Stomach (tissue), 9 donors: Measurements from ENCODE around the gene TUBGCP2. TPM values are rescaled to one million over a fixed set of nuclear protein-coding genes. Genes with fewer than 3 reads are reported as not detected.

ENCODE experiments used
- DNase-seq, 2 donors: peaks; one replicate each; pipeline versions ENCODE4 v3.0.0 to v3.0.0-alpha.2; 2013 to 2019
- H3K27ac ChIP-seq, 5 donors: fragments of 200-600 bp in 4 of 5; sonication (generic) in 4 of 5; one replicate each; pipeline ENCODE4 v1.5.1; 2013 to 2019; ENCODE audit warnings: mild to moderate bottlenecking in 1 of 5, moderate library complexity in 1 of 5
- H3K27me3 ChIP-seq, 3 donors: fragments of 200-600 bp; sonication (generic); one replicate each; pipeline ENCODE4 v1.5.1; 2017 to 2019; ENCODE audit warnings: mixed run types in 1 of 3
- H3K36me3 ChIP-seq, 4 donors: fragments of 200-600 bp; sonication (generic); 1 replicate in 3 of 4; 2 replicates in 1 of 4; pipeline ENCODE4 v1.5.1; 2016 to 2019
- H3K4me1 ChIP-seq, 4 donors: fragments of 200-600 bp; sonication (generic); one replicate each; pipeline ENCODE4 v1.5.1; 2016 to 2019
- H3K4me3 ChIP-seq, 4 donors: fragments of 200-600 bp; sonication (generic) in 3 of 4; one replicate each; pipeline ENCODE4 v1.5.1; 2016 to 2019; ENCODE audit warnings: mild to moderate bottlenecking in 1 of 4
- H3K9me3 ChIP-seq, 4 donors: fragments of 200-600 bp; sonication (generic); one replicate each; pipeline ENCODE4 v1.5.1; 2016 to 2019
- EP300 ChIP-seq: sonication (generic); formaldehyde crosslinking; IDR thresholded peaks from one replicate; pipeline ENCODE4 v1.6.1; 2017; ENCODE audit warnings: antibody characterized with exemption
- POLR2A ChIP-seq, 4 donors: fragments of 450-650 bp; IDR thresholded peaks; one replicate each; pipeline ENCODE4 v1.6.1; 2016; ENCODE audit warnings: antibody characterized with exemption in 4 of 4, control low read depth in 2 of 4, mild to moderate bottlenecking in 1 of 4, moderate library complexity in 1 of 4
- POLR2AphosphoS5 ChIP-seq, 3 donors: sonication (generic); formaldehyde crosslinking; IDR thresholded peaks; one replicate each; pipeline ENCODE4 v1.6.1; 2016; ENCODE audit warnings: antibody characterized with exemption in 3 of 3
- WGBS, 5 donors: extraction: QIAGEN DNeasy Blood & Tissue Kit in 3 of 5; methylation state at CpG; one replicate each; pipeline versions ENCODE4 v1.1.5 to v1.1.7; 2013 to 2018; 5-methylcytosine and 5-hydroxymethylcytosine counted together
- intact Hi-C: fragments of 100-400 bp; cut with DNase I; formaldehyde crosslinking; loops from one replicate; pipeline ENCODE4 v1.15.1; 2023; ENCODE audit warnings: low total_unique reads
- polyA plus RNA-seq, 3 donors: library from polyadenylated mRNA; stranded (reverse); fragments of 200-250 nt; gene quantifications; one replicate each; pipeline ENCODE4 v1.2.3, GENCODE V29; 2013
- total RNA-seq, 5 donors: library from RNA; depleted of rRNA; stranded (reverse); fragments of >200 nt; gene quantifications; one replicate each; pipeline versions ENCODE4 v1.1.0 to v1.2.3, GENCODE V29; 2014 to 2016
- TF ChIP-seq, protein P1 (sequence below), 7 experiments: fragments of 450-650 bp in 4 of 7; fragments of 200-600 bp in 3 of 7; sonication (generic) in 3 of 7; IDR thresholded peaks; one replicate each; pipeline ENCODE4 v1.5.1; 2016 to 2019; ENCODE audit warnings: antibody characterized with exemption in 7 of 7, control low read depth in 2 of 7, mild to moderate bottlenecking in 1 of 7
- donor health status: healthy with polysubstance abuse.
- donor health status: Bipolar disorder and iron deficiency.
- donor health status: healthy.

The TUBGCP2 gene
- total and polyA plus RNA-seq, 8 donors: 18.3 to 117 (median 47.6) TPM

DNA sequence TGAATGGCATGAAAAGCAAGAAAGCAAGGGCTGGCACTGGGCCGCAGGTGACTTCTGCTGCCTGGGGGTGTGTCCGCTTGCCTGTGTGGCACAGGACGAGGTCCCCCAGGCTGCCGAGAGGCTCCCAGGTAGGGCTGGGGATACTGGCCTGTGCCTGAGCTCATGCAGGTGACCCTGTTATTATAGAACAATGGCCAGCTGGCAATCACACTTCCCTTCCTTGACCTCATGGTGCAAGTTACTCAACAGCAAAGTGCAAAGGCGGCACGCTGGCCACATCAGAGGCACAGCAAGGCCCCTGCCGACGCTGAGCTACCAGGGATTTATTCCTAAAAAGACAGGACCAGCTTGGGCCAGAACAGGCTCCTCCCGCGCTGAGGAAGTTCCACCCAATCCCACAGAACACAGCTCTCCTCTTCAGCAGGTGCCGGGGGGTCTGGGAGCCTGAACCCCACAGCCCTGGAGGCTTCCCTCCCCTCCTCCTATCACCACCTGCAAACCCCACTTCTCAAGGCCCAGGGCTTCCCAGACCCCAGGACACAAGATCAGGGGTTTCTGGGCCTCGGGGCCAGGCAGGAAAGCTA is 30.6 kb downstream of the TUBGCP2 start:
- DNase-seq: peak; percentile 56 to 69
- peak overlapping the region in 1 of 4 donors; percentile 13 for H3K4me3 ChIP-seq
- TF ChIP-seq EP300 (no peak), POLR2A (IDR thresholded peaks at IDR 0.05) (no peak), POLR2AphosphoS5 (IDR thresholded peaks at IDR 0.05) (no peak)
- TF ChIP-seq, protein P1, sequence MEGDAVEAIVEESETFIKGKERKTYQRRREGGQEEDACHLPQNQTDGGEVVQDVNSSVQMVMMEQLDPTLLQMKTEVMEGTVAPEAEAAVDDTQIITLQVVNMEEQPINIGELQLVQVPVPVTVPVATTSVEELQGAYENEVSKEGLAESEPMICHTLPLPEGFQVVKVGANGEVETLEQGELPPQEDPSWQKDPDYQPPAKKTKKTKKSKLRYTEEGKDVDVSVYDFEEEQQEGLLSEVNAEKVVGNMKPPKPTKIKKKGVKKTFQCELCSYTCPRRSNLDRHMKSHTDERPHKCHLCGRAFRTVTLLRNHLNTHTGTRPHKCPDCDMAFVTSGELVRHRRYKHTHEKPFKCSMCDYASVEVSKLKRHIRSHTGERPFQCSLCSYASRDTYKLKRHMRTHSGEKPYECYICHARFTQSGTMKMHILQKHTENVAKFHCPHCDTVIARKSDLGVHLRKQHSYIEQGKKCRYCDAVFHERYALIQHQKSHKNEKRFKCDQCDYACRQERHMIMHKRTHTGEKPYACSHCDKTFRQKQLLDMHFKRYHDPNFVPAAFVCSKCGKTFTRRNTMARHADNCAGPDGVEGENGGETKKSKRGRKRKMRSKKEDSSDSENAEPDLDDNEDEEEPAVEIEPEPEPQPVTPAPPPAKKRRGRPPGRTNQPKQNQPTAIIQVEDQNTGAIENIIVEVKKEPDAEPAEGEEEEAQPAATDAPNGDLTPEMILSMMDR (IDR thresholded peaks at IDR 0.05): no peak
- peaks cover 25 to 57% (median 47%) of the 10 kb centered on the region in 4 donors for H3K36me3 ChIP-seq
- intact Hi-C loops: no loop called here
- no peaks in the 10 kb centered on the region for H3K9me3 ChIP-seq
- peak overlapping the region; percentile 33 to 86 (median 72) for H3K27ac ChIP-seq
- WGBS, 5 donors: 21 to 50% (median 37%) methylated on average over 11 to 12 of the region's 12 CpGs
- H3K4me1 ChIP-seq: peaks cover 46 to 73% (median 54%) of the 10 kb centered on the region in 4 donors
- peaks cover 0 to 42% (median 13%) of the 10 kb centered on the region in 3 donors for H3K27me3 ChIP-seq

GRCh38 chr10:133277277-133277992 is 31.2 kb downstream of the TUBGCP2 start:
- H3K36me3 ChIP-seq: peaks cover 19 to 57% (median 46%) of the 10 kb centered on the region in 4 donors
- 54 to 72% (median 66%) methylated on average over 9 to 25 of the region's 25 CpGs for WGBS, 5 donors
- peak overlapping the region; percentile 33 to 86 (median 72) for H3K27ac ChIP-seq
- no peak for TF ChIP-seq POLR2A (IDR thresholded peaks at IDR 0.05)
- no peak for TF ChIP-seq EP300
- TF ChIP-seq, protein P1 (IDR thresholded peaks at IDR 0.05): no peak
- TF ChIP-seq POLR2AphosphoS5 (IDR thresholded peaks at IDR 0.05): no peak
- H3K9me3 ChIP-seq: no peaks in the 10 kb centered on the region
- H3K4me3 ChIP-seq: no peak overlapping the region
- peaks cover 46 to 73% (median 54%) of the 10 kb centered on the region in 4 donors for H3K4me1 ChIP-seq
- intact Hi-C loops: no loop called here
- no peak for DNase-seq
- H3K27me3 ChIP-seq: peaks cover 0 to 42% (median 13%) of the 10 kb centered on the region in 3 donors

- intact Hi-C loops: no loop called here
- TF ChIP-seq POLR2AphosphoS5 (IDR thresholded peaks at IDR 0.05): peak in 2 of 3 donors; percentile 21 to 47
- TF ChIP-seq EP300: no peak
- H3K9me3 ChIP-seq: no peaks in the 10 kb centered on the region
- peak within 1 kb of the TSS; percentile 30 to 56 (median 43) for H3K4me3 ChIP-seq
- peak within 1 kb of the TSS; percentile 33 to 86 (median 72) for H3K27ac ChIP-seq
- H3K4me1 ChIP-seq: peaks cover 46 to 73% (median 54%) of the 10 kb centered on the region in 4 donors
- WGBS, 5 donors: 4 to 16% (median 7%) methylated on average over 18 to 63 of the region's 63 CpGs
- peaks cover 11 to 52% (median 42%) of the 10 kb centered on the region in 4 donors for H3K36me3 ChIP-seq
- peaks cover 0 to 42% (median 13%) of the 10 kb centered on the region in 3 donors for H3K27me3 ChIP-seq
- DNase-seq: peak; percentile 65 to 78
Measured at GRCh38 chr10:133276435-133277201, 32.1 kb downstream of the TUBGCP2 start, which contains the start of gene ADAM8. TSS of gene ADAM8 (minus strand) at chr10:133276868. CDS start at chr10:133276817, 51 bp downstream.

GRCh38 chr10:133276100-133276434 is 32.6 kb downstream of the TUBGCP2 start:
- Histone ChIP-seq H3K4me3 (peak overlapping the region; percentile 30 to 56 (median 43)), H3K9me3 (no peaks in the 10 kb centered on the region), H3K36me3 (peaks cover 6 to 52% (median 42%) of the 10 kb centered on the region in 4 donors), H3K27me3 (peaks cover 0 to 42% (median 13%) of the 10 kb centered on the region in 3 donors), H3K4me1 (peaks cover 46 to 73% (median 54%) of the 10 kb centered on the region in 4 donors), H3K27ac (peak overlapping the region; percentile 23 to 86 (median 55))
- WGBS, 5 donors: 12 to 25% (median 16%) methylated on average over 3 to 6 of the region's 6 CpGs
- intact Hi-C loops: no loop called here
- no peak for TF ChIP-seq POLR2AphosphoS5 (IDR thresholded peaks at IDR 0.05)
- TF ChIP-seq EP300: no peak
- TF ChIP-seq POLR2A (IDR thresholded peaks at IDR 0.05): no peak
- TF ChIP-seq, protein P1 (IDR thresholded peaks at IDR 0.05): no peak
- DNase-seq: no peak
